Stimulated activated naive CD8-positive, alpha-beta T cell treated with anti-CD3 and anti-CD28 coated beads, Interleukin-15, Interleukin-2, amounts not matched to agents 100 ng/mL and 50 ng/mL, for 24 hours (primary cell): ENCODE measurements around the gene PLPP1.

Source experiments
- H3K27ac Mint-ChIP-seq: one replicate; pipeline ENCODE4 v1.8.0; 2021; ENCODE audit warnings: mild to moderate bottlenecking, mixed read lengths
- H3K27me3 Mint-ChIP-seq: one replicate; pipeline ENCODE4 v1.8.0; 2021; ENCODE audit warnings: mixed read lengths
- H3K36me3 Mint-ChIP-seq: one replicate; pipeline ENCODE4 v1.8.0; 2021; ENCODE audit warnings: low read depth, mixed read lengths
- H3K4me1 Mint-ChIP-seq: one replicate; pipeline ENCODE4 v1.8.0; 2021; ENCODE audit warnings: low read depth, mixed read lengths
- H3K4me3 Mint-ChIP-seq: one replicate; pipeline ENCODE4 v1.8.0; 2021; ENCODE audit warnings: mild to moderate bottlenecking, mixed read lengths
- H3K9me3 Mint-ChIP-seq: one replicate; pipeline ENCODE4 v1.8.0; 2021; ENCODE audit warnings: mixed read lengths

The PLPP1 gene

DNA sequence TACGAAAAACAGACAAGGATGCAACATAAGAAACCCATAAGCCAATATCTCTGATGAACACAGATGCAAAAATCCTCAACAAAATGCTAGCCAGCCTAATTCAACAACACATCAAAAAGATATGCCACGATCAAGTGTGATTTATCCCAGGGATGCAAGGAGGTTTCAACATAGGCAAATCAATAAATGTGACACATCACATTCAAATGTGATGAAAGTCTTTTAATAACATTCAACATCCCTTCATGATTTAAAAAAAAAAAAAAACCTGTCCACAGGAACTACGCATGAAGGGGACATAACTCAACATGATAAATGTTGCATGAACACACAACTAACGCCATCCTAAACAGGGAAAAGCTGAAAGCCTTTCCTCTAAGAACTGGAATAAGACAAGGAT is 102.2 kb downstream of the PLPP1 start:
- Mint-ChIP-seq H3K9me3 (peaks cover 61% of the 10 kb centered on the region), H3K27ac (no peak overlapping the region), H3K4me3 (no peak overlapping the region), H3K36me3 (peaks cover 88% of the 10 kb centered on the region), H3K4me1 (peaks cover 7% of the 10 kb centered on the region), H3K27me3 (no peaks in the 10 kb centered on the region)

DNA sequence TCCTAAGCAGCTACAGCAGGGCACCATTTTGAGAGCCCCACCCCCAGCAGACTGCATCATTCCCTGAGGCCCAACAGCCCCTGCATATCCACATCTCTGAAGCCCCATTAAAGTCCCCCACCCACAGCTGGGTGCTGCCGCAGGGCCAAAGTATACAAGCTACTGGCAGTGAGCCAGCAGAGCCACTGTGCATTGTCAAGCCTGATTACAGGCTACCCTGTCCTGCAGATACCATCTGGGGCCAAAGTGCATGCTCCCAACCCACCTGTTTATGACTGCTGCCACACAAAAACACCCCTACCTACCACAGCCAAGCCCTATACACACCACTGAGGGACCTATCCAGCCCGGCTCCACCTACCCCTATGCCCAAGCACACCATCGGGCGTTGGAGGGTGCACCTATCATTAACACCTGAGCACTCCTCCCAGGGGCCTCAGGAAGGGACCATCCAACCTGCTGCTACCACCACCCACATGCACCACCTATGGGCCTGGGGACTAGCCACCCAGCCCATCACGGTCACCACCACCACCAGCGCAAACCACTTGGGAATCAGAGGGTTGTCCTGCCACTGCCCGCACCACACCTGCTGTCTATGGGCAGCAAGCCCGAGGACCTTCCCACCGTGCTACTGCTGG is 105.0 kb downstream of the PLPP1 start:
- Mint-ChIP-seq H3K36me3 (peaks cover 92% of the 10 kb centered on the region), H3K9me3 (peaks cover 46% of the 10 kb centered on the region), H3K27ac (no peak overlapping the region)

DNA sequence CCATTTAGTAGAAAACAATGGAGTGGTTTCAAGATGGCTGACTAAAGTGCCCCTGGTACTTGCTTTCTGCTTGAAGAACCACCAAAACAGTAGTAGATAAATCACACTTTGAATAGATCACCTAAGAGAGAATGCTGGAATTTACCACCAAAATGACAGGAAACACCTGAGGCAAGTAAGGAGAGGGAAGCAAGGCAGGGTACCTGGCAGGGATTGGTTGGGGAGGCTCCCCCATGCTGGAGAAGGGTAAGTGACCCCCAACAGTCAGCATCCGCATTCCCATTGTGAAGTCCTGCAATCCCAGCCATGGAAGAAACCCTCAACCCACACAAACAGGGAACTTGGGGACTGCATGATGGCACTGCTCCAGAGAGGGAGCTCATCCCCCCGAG is 105.5 kb downstream of the PLPP1 start:
- H3K36me3 Mint-ChIP-seq: peaks cover 92% of the 10 kb centered on the region
- H3K9me3 Mint-ChIP-seq: peaks cover 41% of the 10 kb centered on the region
- peaks cover 5% of the 10 kb centered on the region for H3K4me1 Mint-ChIP-seq
- H3K4me3 Mint-ChIP-seq: no peak overlapping the region
- H3K27me3 Mint-ChIP-seq: no peaks in the 10 kb centered on the region
- H3K27ac Mint-ChIP-seq: no peak overlapping the region

More for the DNA sequence above, 105.0 kb downstream of the PLPP1 start:
- peaks cover 5% of the 10 kb centered on the region for H3K4me1 Mint-ChIP-seq
- H3K4me3 Mint-ChIP-seq: no peak overlapping the region
- no peaks in the 10 kb centered on the region for H3K27me3 Mint-ChIP-seq

DNA sequence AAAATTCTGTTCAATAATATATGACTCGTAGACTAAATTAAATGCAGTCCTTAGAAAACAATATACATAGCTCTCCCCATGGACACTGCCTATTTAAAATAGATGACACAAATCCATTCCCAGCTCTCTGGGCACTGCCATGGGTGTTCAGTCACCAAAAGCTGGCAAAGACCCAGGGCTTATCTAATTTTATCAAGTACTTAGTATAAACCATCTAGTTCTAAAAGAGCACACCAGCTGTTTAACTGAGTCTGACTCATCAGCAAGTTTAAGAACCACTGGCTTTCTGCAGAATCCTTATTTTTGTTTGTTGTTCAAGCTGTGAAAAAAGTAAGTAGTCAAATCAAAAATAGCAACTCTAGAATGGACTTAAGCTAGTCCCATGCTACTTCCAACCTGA is 107.6 kb downstream of the PLPP1 start:
- H3K27ac Mint-ChIP-seq: no peak overlapping the region
- no peak overlapping the region for H3K4me3 Mint-ChIP-seq
- peaks cover 99% of the 10 kb centered on the region for H3K36me3 Mint-ChIP-seq

DNA sequence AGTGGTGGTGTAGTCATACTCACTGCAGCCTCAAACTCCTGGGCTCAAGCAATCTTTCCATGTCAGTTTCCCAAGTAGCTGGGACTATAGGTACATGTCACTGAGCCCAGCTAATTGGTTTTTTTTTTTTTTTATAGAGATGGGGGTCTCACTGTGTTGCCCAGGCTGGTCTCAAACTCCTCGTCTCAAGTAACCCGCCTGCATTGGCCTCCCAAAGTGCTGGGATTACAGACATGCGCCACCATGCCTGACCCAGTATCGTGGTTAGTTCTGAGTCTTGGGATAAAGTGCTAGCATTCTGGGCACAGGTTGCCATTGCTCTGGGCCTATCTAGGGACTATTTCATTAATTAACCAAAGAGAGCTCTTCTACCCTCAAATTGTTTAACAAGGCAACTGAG is 108.3 kb downstream of the PLPP1 start:
- Mint-ChIP-seq H3K36me3 (peaks cover 99% of the 10 kb centered on the region), H3K4me1 (peaks cover 19% of the 10 kb centered on the region)

More for the DNA sequence above, 107.6 kb downstream of the PLPP1 start:
- Mint-ChIP-seq H3K9me3 (peaks cover 31% of the 10 kb centered on the region), H3K4me1 (peaks cover 12% of the 10 kb centered on the region), H3K27me3 (no peaks in the 10 kb centered on the region)

DNA sequence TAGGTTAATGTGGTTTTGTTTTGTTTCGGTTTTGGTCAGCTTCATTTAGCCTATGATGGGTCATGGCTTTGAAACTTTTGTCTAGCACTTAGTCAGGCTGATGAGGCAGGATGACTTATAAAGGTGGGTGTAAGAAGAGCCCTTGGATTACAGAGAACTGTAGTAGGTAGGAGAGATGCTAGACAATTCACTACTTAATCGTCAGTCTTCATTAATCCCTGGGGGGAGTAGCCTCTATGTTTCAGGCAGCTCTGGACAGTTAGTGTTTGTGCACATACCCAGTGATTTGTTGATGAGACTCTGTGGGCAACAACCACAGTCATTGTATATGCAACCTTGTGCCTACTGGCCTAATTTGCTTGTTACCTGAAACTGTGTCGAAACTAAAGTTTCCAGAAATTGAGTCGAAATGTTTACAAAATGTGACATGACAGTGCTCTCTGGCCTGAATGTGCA is 113.7 kb downstream of the PLPP1 start:
- peak overlapping the region; percentile 83 for H3K27ac Mint-ChIP-seq
- no peaks in the 10 kb centered on the region for H3K9me3 Mint-ChIP-seq
- H3K4me3 Mint-ChIP-seq: peak overlapping the region; percentile 44
- H3K36me3 Mint-ChIP-seq: peaks cover 91% of the 10 kb centered on the region
- no peaks in the 10 kb centered on the region for H3K27me3 Mint-ChIP-seq
- peaks cover 49% of the 10 kb centered on the region for H3K4me1 Mint-ChIP-seq

More for the DNA sequence above, 108.3 kb downstream of the PLPP1 start:
- H3K4me3 Mint-ChIP-seq: no peak overlapping the region
- peaks cover 27% of the 10 kb centered on the region for H3K9me3 Mint-ChIP-seq
- no peak overlapping the region for H3K27ac Mint-ChIP-seq
- H3K27me3 Mint-ChIP-seq: no peaks in the 10 kb centered on the region

DNA sequence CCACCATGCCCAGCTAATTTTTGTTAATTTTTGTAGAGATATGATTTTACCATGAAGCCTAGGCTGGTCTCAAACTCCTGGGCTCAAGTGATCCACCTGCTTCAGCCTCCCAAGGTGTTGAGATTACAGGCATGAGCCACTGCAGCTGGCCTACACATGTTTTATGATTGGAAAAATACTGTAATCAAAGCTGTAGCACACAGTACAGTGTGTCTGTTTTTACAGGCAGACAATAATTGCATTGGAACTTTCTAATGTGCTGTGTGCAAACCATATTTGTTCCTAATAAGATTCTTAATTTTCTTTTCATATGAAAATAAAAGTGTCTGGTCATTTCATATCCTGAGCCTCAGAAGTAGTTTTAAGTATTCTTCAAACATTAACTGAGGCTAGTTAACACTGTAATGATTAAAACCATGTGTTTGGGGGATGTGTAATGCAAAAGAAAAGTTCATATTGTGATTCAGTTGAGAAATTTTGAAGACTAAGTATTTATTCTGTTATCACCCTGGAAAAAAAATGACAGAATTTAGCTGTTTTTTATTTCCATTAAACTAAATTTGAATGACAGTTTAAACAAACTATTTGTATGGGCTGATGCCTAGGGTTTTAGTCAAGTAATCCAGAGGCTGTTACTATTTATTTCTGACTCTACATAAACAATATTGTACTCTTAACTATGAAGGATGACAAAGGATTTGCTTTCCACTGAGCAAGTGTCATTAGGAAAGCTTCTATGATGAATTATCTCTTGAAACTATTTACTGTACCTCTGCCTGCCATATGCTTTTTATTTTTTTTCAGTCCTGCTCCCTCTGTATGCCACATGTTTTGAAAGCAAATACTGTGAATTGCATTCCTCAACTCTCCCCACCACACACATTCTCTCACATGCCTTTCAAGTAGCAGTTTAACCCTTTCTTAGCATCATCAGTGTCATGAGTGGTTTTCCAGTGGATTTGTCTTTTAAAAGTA is 115.5 kb downstream of the PLPP1 start:
- Mint-ChIP-seq H3K36me3 (peaks cover 80% of the 10 kb centered on the region), H3K27ac (peak overlapping the region; percentile 40), H3K4me3 (no peak overlapping the region), H3K27me3 (no peaks in the 10 kb centered on the region), H3K9me3 (no peaks in the 10 kb centered on the region), H3K4me1 (peaks cover 50% of the 10 kb centered on the region)

DNA sequence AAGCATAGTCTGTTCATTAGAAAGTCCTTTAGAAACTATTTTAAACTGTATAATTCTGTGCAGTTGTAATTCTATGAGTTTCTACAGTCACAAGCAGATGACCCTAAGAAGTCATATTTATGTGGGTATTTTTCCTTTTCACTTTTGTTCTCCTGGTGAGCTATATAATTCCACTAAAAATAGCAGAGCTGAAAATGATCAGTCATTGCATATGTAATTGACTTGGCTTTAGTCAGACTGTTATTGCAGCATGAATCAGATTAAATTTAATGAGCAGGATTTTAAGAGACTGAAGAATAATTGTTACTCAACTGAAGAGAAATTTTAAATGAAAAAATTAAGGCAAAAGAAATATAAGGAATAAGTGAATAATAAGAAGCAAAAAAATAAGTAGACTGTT is 118.5 kb downstream of the PLPP1 start:
- H3K27ac Mint-ChIP-seq: no peak overlapping the region
- peaks cover 72% of the 10 kb centered on the region for H3K36me3 Mint-ChIP-seq
- no peak overlapping the region for H3K4me3 Mint-ChIP-seq
- no peaks in the 10 kb centered on the region for H3K27me3 Mint-ChIP-seq
- H3K4me1 Mint-ChIP-seq: peaks cover 45% of the 10 kb centered on the region
- no peaks in the 10 kb centered on the region for H3K9me3 Mint-ChIP-seq

DNA sequence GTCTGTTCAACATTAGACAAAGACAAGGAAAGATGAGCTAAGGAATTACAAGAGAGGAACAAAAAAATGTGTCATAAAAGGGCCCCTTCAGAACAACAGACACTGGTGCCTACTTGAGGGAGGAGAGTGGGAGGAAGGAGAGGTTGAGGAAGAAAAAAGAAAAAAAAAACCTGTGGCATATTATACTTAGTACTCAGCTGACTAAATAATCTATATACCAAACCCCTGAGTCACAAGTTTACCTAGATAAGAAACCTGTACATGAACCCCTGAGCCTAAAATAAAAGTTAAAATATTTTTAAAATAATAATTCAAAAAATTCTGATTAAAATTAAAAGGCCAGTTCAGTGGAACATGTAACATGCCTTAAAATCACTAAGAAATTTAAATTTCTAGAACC is 119.7 kb downstream of the PLPP1 start:
- H3K4me3 Mint-ChIP-seq: no peak overlapping the region
- H3K9me3 Mint-ChIP-seq: no peaks in the 10 kb centered on the region
- no peaks in the 10 kb centered on the region for H3K27me3 Mint-ChIP-seq
- peaks cover 38% of the 10 kb centered on the region for H3K4me1 Mint-ChIP-seq
- no peak overlapping the region for H3K27ac Mint-ChIP-seq
- peaks cover 69% of the 10 kb centered on the region for H3K36me3 Mint-ChIP-seq

DNA sequence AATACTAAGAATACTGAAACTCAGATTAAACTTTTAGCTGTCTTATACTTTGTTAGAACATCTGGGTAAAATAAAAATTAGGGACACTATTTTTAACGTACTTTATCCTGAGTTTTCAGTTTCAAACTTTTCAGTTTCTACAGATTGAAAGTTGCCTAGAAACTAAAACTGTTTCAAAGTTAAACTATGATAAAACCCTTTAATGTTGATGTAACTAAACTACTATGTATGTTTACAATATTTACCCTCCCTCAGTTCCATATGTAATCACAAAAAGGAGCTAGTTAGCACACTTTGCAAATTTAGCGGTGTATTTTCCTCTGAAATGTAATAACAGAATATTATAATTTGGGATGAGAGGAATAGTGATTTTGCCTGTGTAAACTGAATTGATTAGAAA is 121.1 kb downstream of the PLPP1 start:
- H3K9me3 Mint-ChIP-seq: no peaks in the 10 kb centered on the region

DNA sequence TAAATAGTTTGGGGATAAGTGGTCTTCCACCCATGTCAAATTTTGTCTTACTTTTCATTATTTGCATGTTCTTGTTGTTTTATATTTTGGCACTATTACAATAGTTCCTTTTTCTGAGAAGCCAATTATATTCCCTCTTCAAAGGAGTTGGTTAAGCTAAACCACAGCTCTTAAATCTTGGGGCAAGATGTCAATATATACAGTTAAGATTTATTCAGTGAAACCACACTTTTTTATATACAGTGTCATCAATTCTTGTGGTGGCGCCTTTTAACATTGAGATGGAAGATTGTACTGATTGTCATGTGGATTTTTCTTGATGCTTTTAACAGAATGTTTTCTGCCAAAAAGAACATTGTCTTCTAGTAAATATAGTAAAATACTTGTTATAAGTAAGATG is 122.9 kb downstream of the PLPP1 start:
- H3K9me3 Mint-ChIP-seq: no peaks in the 10 kb centered on the region

More for the DNA sequence above, 121.1 kb downstream of the PLPP1 start:
- Mint-ChIP-seq H3K4me3 (no peak overlapping the region), H3K4me1 (peaks cover 25% of the 10 kb centered on the region), H3K27me3 (no peaks in the 10 kb centered on the region), H3K27ac (no peak overlapping the region), H3K36me3 (peaks cover 60% of the 10 kb centered on the region)

DNA sequence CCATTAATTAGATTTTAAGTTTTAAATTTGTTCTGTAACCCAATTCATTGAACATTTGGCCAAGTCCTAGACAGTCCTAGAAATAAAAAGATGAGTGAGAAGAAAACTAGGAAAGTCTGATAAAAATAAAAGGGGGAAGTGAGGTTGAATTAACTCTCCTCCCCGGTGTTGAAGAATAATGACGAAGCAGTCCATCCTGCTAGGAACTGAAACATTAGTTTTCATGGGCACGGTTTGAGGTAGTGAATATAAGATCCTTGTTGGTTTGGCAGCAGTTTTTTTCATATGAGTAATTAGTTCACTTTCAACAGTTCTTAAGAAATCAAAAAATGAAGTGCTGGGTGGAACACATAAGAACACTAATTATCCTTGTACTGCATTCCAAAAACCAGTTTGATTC is 123.9 kb downstream of the PLPP1 start:
- H3K27ac Mint-ChIP-seq: peak overlapping the region; percentile 34
- peaks cover 65% of the 10 kb centered on the region for H3K36me3 Mint-ChIP-seq
- H3K27me3 Mint-ChIP-seq: no peaks in the 10 kb centered on the region
- H3K9me3 Mint-ChIP-seq: no peaks in the 10 kb centered on the region
- peaks cover 17% of the 10 kb centered on the region for H3K4me1 Mint-ChIP-seq
- no peak overlapping the region for H3K4me3 Mint-ChIP-seq

More for the DNA sequence above, 122.9 kb downstream of the PLPP1 start:
- H3K27ac Mint-ChIP-seq: no peak overlapping the region
- H3K36me3 Mint-ChIP-seq: peaks cover 60% of the 10 kb centered on the region
- H3K27me3 Mint-ChIP-seq: no peaks in the 10 kb centered on the region
- H3K4me1 Mint-ChIP-seq: peaks cover 17% of the 10 kb centered on the region
- no peak overlapping the region for H3K4me3 Mint-ChIP-seq

DNA sequence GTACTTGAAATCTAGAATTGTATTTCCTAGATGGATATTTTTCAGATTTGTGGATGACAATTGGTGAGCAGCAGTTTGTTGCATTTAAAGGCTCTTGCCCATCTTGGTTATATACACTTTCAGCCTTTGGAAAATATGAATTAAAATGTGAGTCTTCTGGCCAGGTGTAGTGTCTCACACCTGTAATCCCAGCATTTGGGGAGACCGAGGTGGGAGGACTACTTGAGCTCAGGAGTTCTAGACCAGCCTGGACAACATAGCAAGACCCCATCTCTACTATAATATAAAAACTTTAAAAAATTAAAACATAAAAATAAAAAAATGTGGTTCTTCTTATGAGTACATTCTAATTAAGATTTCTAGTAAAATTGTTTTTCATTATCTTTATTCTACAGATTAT is 125.0 kb downstream of the PLPP1 start:
- Mint-ChIP-seq H3K4me3 (no peak overlapping the region), H3K36me3 (peaks cover 63% of the 10 kb centered on the region), H3K4me1 (peaks cover 17% of the 10 kb centered on the region), H3K27me3 (no peaks in the 10 kb centered on the region), H3K27ac (no peak overlapping the region), H3K9me3 (no peaks in the 10 kb centered on the region)

DNA sequence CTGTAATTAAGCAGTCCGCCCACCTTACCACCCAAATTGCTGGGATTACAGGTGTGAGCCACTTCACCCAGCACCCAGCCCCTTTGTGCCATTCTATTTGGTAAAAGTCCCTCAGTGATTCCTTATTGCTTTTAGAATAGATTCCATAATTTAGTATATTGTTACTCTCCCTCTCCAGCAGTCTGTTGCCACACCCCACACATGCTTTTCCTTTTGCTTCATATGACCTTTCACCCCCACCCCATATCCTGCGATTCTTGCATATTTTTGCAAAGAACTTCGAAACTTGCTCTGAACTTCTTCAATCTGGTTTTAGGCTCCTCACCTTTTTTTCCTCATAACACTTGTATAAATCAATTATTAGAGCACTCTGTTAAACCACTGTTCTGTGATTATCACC is 126.8 kb downstream of the PLPP1 start:
- Mint-ChIP-seq H3K4me3 (no peak overlapping the region), H3K27ac (no peak overlapping the region), H3K27me3 (no peaks in the 10 kb centered on the region), H3K4me1 (peaks cover 9% of the 10 kb centered on the region), H3K9me3 (no peaks in the 10 kb centered on the region), H3K36me3 (peaks cover 58% of the 10 kb centered on the region)

DNA sequence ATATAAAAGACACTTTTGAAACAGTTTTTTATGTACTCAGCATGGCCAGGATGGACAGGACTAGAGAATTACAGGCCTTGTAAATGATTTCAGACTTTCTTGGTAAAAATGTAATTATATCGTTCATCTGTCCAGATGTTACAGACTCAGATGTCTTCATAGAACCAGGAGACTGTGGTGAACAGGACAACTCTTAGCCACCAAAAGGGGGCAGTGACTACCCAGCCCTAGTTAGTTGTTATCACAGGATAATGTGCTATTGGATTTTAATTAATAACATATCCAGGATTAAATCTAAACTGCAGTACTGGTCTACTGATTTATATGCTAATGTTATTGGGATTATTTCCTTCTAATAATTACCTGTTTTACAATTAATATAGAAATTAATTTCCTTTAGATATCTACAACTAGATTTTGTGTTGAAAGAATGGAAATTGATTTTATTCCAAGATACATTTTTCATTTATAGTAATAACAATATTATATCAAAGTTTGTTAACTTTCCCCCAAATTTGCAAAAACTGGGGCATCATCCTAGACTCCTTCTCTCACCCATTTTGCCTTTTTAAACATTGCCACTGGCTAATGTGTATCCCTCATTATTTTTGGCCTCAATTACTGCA is 127.6 kb downstream of the PLPP1 start:
- Mint-ChIP-seq H3K4me1 (peaks cover 9% of the 10 kb centered on the region), H3K9me3 (no peaks in the 10 kb centered on the region), H3K27me3 (no peaks in the 10 kb centered on the region), H3K36me3 (peaks cover 56% of the 10 kb centered on the region), H3K4me3 (no peak overlapping the region), H3K27ac (no peak overlapping the region)
